ENCODE results near the gene IL15RA. TPM values are rescaled to one million over a fixed set of nuclear protein-coding genes. Genes with fewer than 3 reads are reported as not detected.

The IL15RA gene
- total RNA-seq, 1 experiment from 2014 or later = 11.0 TPM

- no TSS peak for BruUV-seq (replicated peaks)
- intact Hi-C loops (cut with micrococcal nuclease; ENCODE audit: unreplicated experiment) = no loop called here
- no peak for DNase-seq (ENCODE audit: low read depth, low spot score)
- TF ChIP-seq POLR2AphosphoS5 (IDR thresholded peaks at IDR 0.05; ENCODE audit: low read depth, low read length) (no peak), REST (IDR thresholded peaks at IDR 0.05; ENCODE audit: insufficient read depth in 1 of 2, low read depth in 2 of 2, low read length in 1 of 2) (no peak), TCF7L2 (IDR thresholded peaks at IDR 0.05; ENCODE audit: low read depth, low read length) (no peak), SIN3A (IDR thresholded peaks at IDR 0.05; ENCODE audit: borderline replicate concordance, insufficient read depth, low read depth, low read length) (no peak), CTCF (IDR thresholded peaks at IDR 0.05) (no peak)
- H3K9me3 ChIP-seq (ENCODE audit: control insufficient read depth, insufficient read depth, low read depth, low read length) = no peaks in the 10 kb centered on the region
- H3K4me1 ChIP-seq (ENCODE audit: control insufficient read depth, insufficient read depth, low read length) = no peaks in the 10 kb centered on the region
- no peak for ATAC-seq
- ChIA-PET POLR2A (no interaction called here), CTCF (no interaction called here)
- H3K36me3 ChIP-seq (ENCODE audit: control insufficient read depth, insufficient read depth, low read length) = no peaks in the 10 kb centered on the region
- H3K27ac ChIP-seq (ENCODE audit: low read length) = no peak overlapping the region
- in situ Hi-C loops (cut with HindIII; ENCODE audit: low pct_unique_long_range_greater_than_20kb, low sequenced_read_pairs) = no loop called here
- H3K4me3 ChIP-seq (ENCODE audit: low read depth in 2 of 2, low read length in 2 of 2) = no peak overlapping the region
- H3K27me3 ChIP-seq (ENCODE audit: control insufficient read depth, insufficient read depth, low read length) = no peaks in the 10 kb centered on the region
Observed at GRCh38 chr10:6018422-6018821, 41.1 kb upstream of the IL15RA start.

GRCh38 chr10:6017781-6018354, 40.5 kb upstream of the IL15RA start:
- in situ Hi-C loops (cut with HindIII; ENCODE audit: low pct_unique_long_range_greater_than_20kb, low sequenced_read_pairs) (no loop called here), intact Hi-C loops (cut with micrococcal nuclease; ENCODE audit: unreplicated experiment) (no loop called here)
- no peak for ATAC-seq
- BruUV-seq (replicated peaks) = no TSS peak
- Histone ChIP-seq H3K9me3 (ENCODE audit: control insufficient read depth, insufficient read depth, low read depth, low read length) (no peaks in the 10 kb centered on the region), H3K27me3 (ENCODE audit: control insufficient read depth, insufficient read depth, low read length) (no peaks in the 10 kb centered on the region), H3K4me3 (ENCODE audit: low read depth in 2 of 2, low read length in 2 of 2) (no peak overlapping the region), H3K36me3 (ENCODE audit: control insufficient read depth, insufficient read depth, low read length) (no peaks in the 10 kb centered on the region), H3K27ac (ENCODE audit: low read length) (no peak overlapping the region), H3K4me1 (ENCODE audit: control insufficient read depth, insufficient read depth, low read length) (no peaks in the 10 kb centered on the region)
- ChIA-PET POLR2A (no interaction called here), CTCF (no interaction called here)
- TF ChIP-seq POLR2AphosphoS5 (IDR thresholded peaks at IDR 0.05; ENCODE audit: low read depth, low read length) (no peak), CTCF (IDR thresholded peaks at IDR 0.05) (no peak)
- no peak for DNase-seq (ENCODE audit: low read depth, low spot score)
